Nucleus accumbens (tissue), 56 donors: ENCODE data around the gene NRG3.
"Not testable (repeated sequence)": the region's sequence is repeated elsewhere in the genome, so short reads cannot be mapped to it uniquely, and the experiment has no call there.

Experiments
- DNase-seq, 56 donors: peaks; one replicate each; lab custom pipeline; 2025; lab: John Stamatoyannopoulos, UW

NRG3 gene

GRCh38 chr10:82934947-82935346, 1060.0 kb downstream of the NRG3 start:
- DNase-seq, result no peak

GRCh38 chr10:82938331-82938730, 1063.3 kb downstream of the NRG3 start:
- no peak for DNase-seq

- no peak for DNase-seq
Observed at GRCh38 chr10:82942286-82943099, 1067.5 kb downstream of the NRG3 start.

- no peak for DNase-seq
Observed at GRCh38 chr10:82943142-82943541, 1068.1 kb downstream of the NRG3 start.

GRCh38 chr10:82949816-82950575, 1075.0 kb downstream of the NRG3 start:
- DNase-seq, result no peak

- DNase-seq, result no peak
Observed at GRCh38 chr10:82953331-82953730, 1078.3 kb downstream of the NRG3 start.

- DNase-seq, result no peak
Observed at GRCh38 chr10:82953909-82954308, 1078.9 kb downstream of the NRG3 start.

- DNase-seq, result not testable (repeated sequence)
Observed at GRCh38 chr10:82960421-82961060, 1085.5 kb downstream of the NRG3 start.

- DNase-seq, result no peak
Observed at GRCh38 chr10:82961864-82962263, 1086.9 kb downstream of the NRG3 start.

GRCh38 chr10:82966130-82966529, 1091.1 kb downstream of the NRG3 start:
- DNase-seq, result no peak

- DNase-seq, result no peak
Observed at GRCh38 chr10:82968533-82968932, 1093.5 kb downstream of the NRG3 start.

- DNase-seq, result no peak
Observed at GRCh38 chr10:82969405-82969804, 1094.4 kb downstream of the NRG3 start.

- no peak for DNase-seq
Observed at GRCh38 chr10:82980321-82980720, 1105.3 kb downstream of the NRG3 start.

- no peak for DNase-seq
Observed at GRCh38 chr10:82981137-82981723, 1106.2 kb downstream of the NRG3 start.

GRCh38 chr10:82982110-82982608, 1107.2 kb downstream of the NRG3 start:
- DNase-seq, result no peak

GRCh38 chr10:82986216-82986615, 1111.2 kb downstream of the NRG3 start:
- DNase-seq, result no peak

- DNase-seq, result not testable (repeated sequence)
Observed at GRCh38 chr10:83006479-83006878, 1131.5 kb downstream of the NRG3 start.

GRCh38 chr10:83007510-83007909, 1132.5 kb downstream of the NRG3 start:
- DNase-seq, result no peak

GRCh38 chr10:83012866-83013265, 1137.9 kb downstream of the NRG3 start:
- no peak for DNase-seq

GRCh38 chr10:83017076-83017867, 1142.3 kb downstream of the NRG3 start:
- no peak for DNase-seq
